ENCODE results near the gene ARHGEF16. TPM values are rescaled to one million over a fixed set of nuclear protein-coding genes. Genes with fewer than 3 reads are reported as not detected.
A peak's percentile ranks its signal among the peaks of the same experiment; 100 is the strongest.

ARHGEF16 gene
- total RNA-seq, 2 experiments from 2014 or later, result 0.11 to 0.22 TPM

DNA sequence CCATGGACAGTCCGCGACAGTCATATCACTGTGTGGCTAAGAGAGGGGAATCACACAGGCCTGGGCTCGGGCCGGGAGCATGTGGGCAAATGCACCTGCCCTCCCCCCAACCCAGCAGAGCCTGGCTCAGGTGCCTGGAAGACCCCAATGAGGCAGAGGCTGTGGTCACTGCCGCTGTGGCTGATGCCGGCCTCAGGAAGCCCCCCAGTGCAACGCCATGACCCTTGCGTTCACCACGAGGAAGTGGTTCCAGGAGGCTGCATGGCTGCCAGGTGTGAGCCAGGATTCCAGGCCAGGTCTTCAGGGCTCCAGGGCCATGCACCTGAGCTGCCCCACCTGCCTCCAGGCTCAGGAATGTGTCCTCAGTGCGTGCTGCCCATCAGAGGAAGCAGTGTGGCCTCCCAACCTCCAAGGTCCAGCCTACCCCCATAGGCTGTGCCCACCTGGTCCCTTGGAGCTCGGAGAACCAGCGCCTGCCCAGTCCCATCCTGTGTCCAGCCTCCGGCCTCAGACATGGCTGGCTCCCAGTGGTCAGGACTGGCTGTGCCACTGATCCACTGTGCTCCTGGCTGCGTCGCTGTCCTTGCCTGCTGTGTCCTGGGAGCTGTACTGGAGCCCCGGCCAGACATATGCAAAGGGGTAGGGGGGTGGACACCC lies 8.0 kb downstream of the ARHGEF16 start:
- CTCF ChIA-PET, result interaction anchor here (1.3 kb wide), 1 partner anchor 9 kb away, joined by 6 read pairs; no protein-coding TSS in a partner anchor
- ATAC-seq (ENCODE audit: poor library complexity), result no peak

DNA sequence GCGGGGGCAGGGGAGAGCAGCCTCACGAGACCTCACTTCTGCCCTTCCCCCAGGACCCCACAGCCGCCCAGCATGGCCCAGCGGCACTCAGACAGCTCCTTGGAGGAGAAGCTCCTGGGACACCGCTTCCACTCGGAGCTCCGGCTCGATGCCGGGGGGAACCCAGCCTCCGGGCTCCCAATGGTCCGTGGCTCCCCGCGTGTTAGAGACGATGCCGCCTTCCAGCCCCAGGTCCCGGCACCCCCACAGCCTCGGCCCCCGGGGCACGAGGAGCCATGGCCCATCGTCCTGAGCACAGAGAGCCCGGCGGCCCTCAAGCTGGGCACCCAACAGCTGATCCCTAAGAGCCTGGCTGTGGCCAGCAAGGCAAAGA lies 8.5 kb downstream of the ARHGEF16 start:
- ATAC-seq (ENCODE audit: poor library complexity), result no peak
- ChIA-PET CTCF (interaction anchor here (1.3 kb wide), 1 partner anchor 10 kb away, joined by 6 read pairs; no protein-coding TSS in a partner anchor), POLR2A (no interaction called here)
- intact Hi-C loops (cut with DNase I, micrococcal nuclease), result no loop called here
- Mint-ChIP-seq H3K27ac (no peak overlapping the region), H3K36me3 (ENCODE audit: low read depth) (no peaks in the 10 kb centered on the region), H3K27me3 (no peaks in the 10 kb centered on the region), H3K4me1 (ENCODE audit: low read depth) (no peaks in the 10 kb centered on the region), H3K9me3 (no peaks in the 10 kb centered on the region), H3K4me3 (no peak overlapping the region)
- no peaks in the 10 kb centered on the region for H3K9me3 ChIP-seq (ENCODE audit: control insufficient read depth in 1 of 2, insufficient read depth in 1 of 2, low read length in 2 of 2)
- TF ChIP-seq, protein P1, sequence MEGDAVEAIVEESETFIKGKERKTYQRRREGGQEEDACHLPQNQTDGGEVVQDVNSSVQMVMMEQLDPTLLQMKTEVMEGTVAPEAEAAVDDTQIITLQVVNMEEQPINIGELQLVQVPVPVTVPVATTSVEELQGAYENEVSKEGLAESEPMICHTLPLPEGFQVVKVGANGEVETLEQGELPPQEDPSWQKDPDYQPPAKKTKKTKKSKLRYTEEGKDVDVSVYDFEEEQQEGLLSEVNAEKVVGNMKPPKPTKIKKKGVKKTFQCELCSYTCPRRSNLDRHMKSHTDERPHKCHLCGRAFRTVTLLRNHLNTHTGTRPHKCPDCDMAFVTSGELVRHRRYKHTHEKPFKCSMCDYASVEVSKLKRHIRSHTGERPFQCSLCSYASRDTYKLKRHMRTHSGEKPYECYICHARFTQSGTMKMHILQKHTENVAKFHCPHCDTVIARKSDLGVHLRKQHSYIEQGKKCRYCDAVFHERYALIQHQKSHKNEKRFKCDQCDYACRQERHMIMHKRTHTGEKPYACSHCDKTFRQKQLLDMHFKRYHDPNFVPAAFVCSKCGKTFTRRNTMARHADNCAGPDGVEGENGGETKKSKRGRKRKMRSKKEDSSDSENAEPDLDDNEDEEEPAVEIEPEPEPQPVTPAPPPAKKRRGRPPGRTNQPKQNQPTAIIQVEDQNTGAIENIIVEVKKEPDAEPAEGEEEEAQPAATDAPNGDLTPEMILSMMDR (IDR thresholded peaks at IDR 0.05), result no peak
- H3K27me3 ChIP-seq (ENCODE audit: control insufficient read depth in 1 of 2, insufficient read depth in 2 of 2, low read length in 2 of 2), result no peaks in the 10 kb centered on the region
- no peak overlapping the region for H3K4me3 ChIP-seq (ENCODE audit: low read length)
- no peaks in the 10 kb centered on the region for H3K36me3 ChIP-seq (ENCODE audit: insufficient read depth, low read length)
- DNase-seq, result peak in 1 of 14 experiments; percentile 4
- no peaks in the 10 kb centered on the region for H3K4me1 ChIP-seq (ENCODE audit: insufficient read depth, low read length)
- no peak overlapping the region for H3K27ac ChIP-seq (ENCODE audit: low read depth in 1 of 2, low read length in 2 of 2)

More for the DNA sequence above, 8.0 kb downstream of the ARHGEF16 start:
- Histone ChIP-seq H3K9me3 (ENCODE audit: control insufficient read depth in 1 of 2, insufficient read depth in 1 of 2, low read length in 2 of 2) (no peaks in the 10 kb centered on the region), H3K27ac (ENCODE audit: low read depth in 1 of 2, low read length in 2 of 2) (no peak overlapping the region), H3K36me3 (ENCODE audit: insufficient read depth, low read length) (no peaks in the 10 kb centered on the region), H3K4me1 (ENCODE audit: insufficient read depth, low read length) (no peaks in the 10 kb centered on the region), H3K4me3 (ENCODE audit: low read length) (no peak overlapping the region), H3K27me3 (ENCODE audit: control insufficient read depth in 1 of 2, insufficient read depth in 2 of 2, low read length in 2 of 2) (no peaks in the 10 kb centered on the region)
- H3K4me3 Mint-ChIP-seq, result no peak overlapping the region
- no peaks in the 10 kb centered on the region for H3K27me3 Mint-ChIP-seq
- H3K4me1 Mint-ChIP-seq (ENCODE audit: low read depth), result no peaks in the 10 kb centered on the region
- intact Hi-C loops (cut with DNase I, micrococcal nuclease), result no loop called here
- TF ChIP-seq, protein P1 (IDR thresholded peaks at IDR 0.05), result no peak
- H3K36me3 Mint-ChIP-seq (ENCODE audit: low read depth), result no peaks in the 10 kb centered on the region
- peak in 1 of 14 experiments; percentile 3 for DNase-seq
- no peak overlapping the region for H3K27ac Mint-ChIP-seq
- H3K9me3 Mint-ChIP-seq, result no peaks in the 10 kb centered on the region
- POLR2A ChIA-PET, result no interaction called here

DNA sequence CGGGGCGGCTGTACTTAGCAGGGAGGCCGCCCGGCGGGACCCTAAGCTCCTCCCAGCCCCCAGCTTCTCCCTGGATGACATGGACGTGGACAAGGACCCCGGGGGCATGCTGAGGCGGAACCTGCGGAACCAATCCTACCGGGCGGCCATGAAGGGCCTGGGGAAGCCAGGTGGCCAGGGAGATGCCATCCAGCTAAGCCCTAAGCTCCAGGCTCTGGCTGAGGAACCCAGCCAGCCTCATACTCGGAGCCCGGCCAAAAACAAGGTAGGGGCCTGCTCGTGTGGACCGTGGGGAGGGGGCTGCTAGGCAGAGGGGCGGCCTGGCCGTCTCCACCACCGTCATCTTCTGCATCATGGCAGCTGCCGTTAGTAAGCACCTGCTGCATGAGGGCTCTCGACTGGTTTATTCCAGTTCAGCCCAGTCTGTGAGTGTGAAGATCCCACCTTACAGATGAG lies 9.0 kb downstream of the ARHGEF16 start:
- Mint-ChIP-seq H3K27me3 (no peaks in the 10 kb centered on the region), H3K4me1 (ENCODE audit: low read depth) (no peaks in the 10 kb centered on the region), H3K9me3 (no peaks in the 10 kb centered on the region), H3K27ac (no peak overlapping the region), H3K36me3 (ENCODE audit: low read depth) (no peaks in the 10 kb centered on the region), H3K4me3 (no peak overlapping the region)
- ATAC-seq (ENCODE audit: poor library complexity), result no peak
- H3K9me3 ChIP-seq (ENCODE audit: control insufficient read depth in 1 of 2, insufficient read depth in 1 of 2, low read length in 2 of 2), result no peaks in the 10 kb centered on the region
- ChIA-PET CTCF (interaction anchor here (1.3 kb wide), 1 partner anchor 10 kb away, joined by 6 read pairs; no protein-coding TSS in a partner anchor), POLR2A (no interaction called here)
- H3K27ac ChIP-seq (ENCODE audit: low read depth in 1 of 2, low read length in 2 of 2), result no peak overlapping the region
- no peaks in the 10 kb centered on the region for H3K36me3 ChIP-seq (ENCODE audit: insufficient read depth, low read length)
- TF ChIP-seq, protein P1 (IDR thresholded peaks at IDR 0.05), result no peak
- peak in 1 of 14 experiments; percentile 1 for DNase-seq
- H3K4me3 ChIP-seq (ENCODE audit: low read length), result no peak overlapping the region
- no peaks in the 10 kb centered on the region for H3K4me1 ChIP-seq (ENCODE audit: insufficient read depth, low read length)
- no peaks in the 10 kb centered on the region for H3K27me3 ChIP-seq (ENCODE audit: control insufficient read depth in 1 of 2, insufficient read depth in 2 of 2, low read length in 2 of 2)
- intact Hi-C loops (cut with DNase I, micrococcal nuclease), result no loop called here

Measured in CD4-positive, alpha-beta T cell (primary cell).